RWPE2 (cell line): ENCODE measurements around the gene NEK7.

Experiments used
- ATAC-seq: fragments of 200-7000 bp; cut with Tn5 transposase; 3 replicates; pipeline ENCODE4 v1.9.1; 2021; ENCODE audit warnings: low read depth
- DNase-seq: peaks from one replicate; pipeline ENCODE4 v3.0.0-alpha.2; 2020; ENCODE audit warnings: low spot score
- H3K27ac ChIP-seq: fragments of 450-650 bp; 2 replicates; pipeline ENCODE4 v1.5.1; 2017; ENCODE audit warnings: mild to moderate bottlenecking; ENCODE audit not compliant: poor library complexity, severe bottlenecking
- H3K27me3 ChIP-seq: fragments of 250-450 bp; sonication (Bioruptor Pico); 2 replicates; pipeline ENCODE4 v1.5.1; 2021; ENCODE audit warnings: mild to moderate bottlenecking, moderate library complexity; ENCODE audit not compliant: insufficient read depth, poor library complexity, severe bottlenecking
- H3K36me3 ChIP-seq: fragments of 250-450 bp; sonication (Bioruptor Pico); 2 replicates; pipeline ENCODE4 v1.5.1; 2020; ENCODE audit warnings: low read depth, mild to moderate bottlenecking, moderate library complexity
- H3K4me1 ChIP-seq: fragments of 250-450 bp; sonication (Bioruptor Pico); 2 replicates; pipeline ENCODE4 v1.5.1; 2021; ENCODE audit warnings: mild to moderate bottlenecking, moderate library complexity; ENCODE audit not compliant: insufficient read depth, poor library complexity, severe bottlenecking
- H3K4me3 ChIP-seq: fragments of 250-450 bp; sonication (Bioruptor Pico); 2 replicates; pipeline ENCODE4 v1.5.1; 2021; ENCODE audit warnings: mild to moderate bottlenecking, moderate library complexity; ENCODE audit not compliant: severe bottlenecking
- H3K9me3 ChIP-seq: fragments of 250-450 bp; sonication (Bioruptor Pico); 2 replicates; pipeline ENCODE4 v1.5.1; 2021; ENCODE audit warnings: mild to moderate bottlenecking, moderate library complexity; ENCODE audit not compliant: severe bottlenecking
- CTCF ChIP-seq: fragments of 450-650 bp; IDR thresholded peaks from one replicate; pipeline ENCODE4 v1.5.1; 2017; ENCODE audit warnings: mild to moderate bottlenecking, moderate library complexity; ENCODE audit not compliant: poor library complexity, severe bottlenecking

NEK7 gene

GRCh38 chr1:198265073-198265661, 108.4 kb downstream of the NEK7 start:
- no peaks in the 10 kb centered on the region for H3K27me3 ChIP-seq
- no peaks in the 10 kb centered on the region for H3K9me3 ChIP-seq
- H3K4me3 ChIP-seq = no peak overlapping the region
- no peak for TF ChIP-seq CTCF
- no peak overlapping the region for H3K27ac ChIP-seq
- no peak for DNase-seq
- ATAC-seq = no peak
- H3K36me3 ChIP-seq = peaks cover 3% of the 10 kb centered on the region; the same call in 1 of the 2 replicates
- peaks cover 29% of the 10 kb centered on the region for H3K4me1 ChIP-seq

GRCh38 chr1:198267056-198267455, 110.3 kb downstream of the NEK7 start:
- Histone ChIP-seq H3K9me3 (no peaks in the 10 kb centered on the region), H3K27me3 (no peaks in the 10 kb centered on the region), H3K4me3 (no peak overlapping the region), H3K4me1 (peaks cover 30% of the 10 kb centered on the region), H3K36me3 (peaks cover 3% of the 10 kb centered on the region; the same call in 1 of the 2 replicates), H3K27ac (peak overlapping the region; percentile 71)
- DNase-seq = no peak
- ATAC-seq = no peak
- TF ChIP-seq CTCF = no peak

DNA sequence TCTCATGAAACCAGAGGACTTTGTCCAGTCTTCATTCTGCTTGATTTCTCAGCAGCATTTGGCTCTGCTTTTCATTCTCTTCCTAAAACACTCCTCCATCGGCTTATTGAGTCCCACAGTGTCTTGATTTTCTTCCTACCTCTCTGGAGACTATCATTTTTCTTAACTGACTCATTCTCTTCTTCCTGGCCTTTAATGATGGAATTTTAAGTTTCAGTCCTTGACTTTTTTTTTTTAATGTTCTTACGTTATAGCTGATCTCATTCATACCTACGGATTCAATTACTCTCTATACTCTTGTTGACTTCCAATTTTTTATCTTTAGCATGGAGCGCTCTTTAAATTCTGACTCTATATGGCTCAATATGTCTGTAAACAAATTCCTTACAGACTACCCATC, 111.1 kb downstream of the NEK7 start:
- no peak for TF ChIP-seq CTCF
- peak; percentile 75 for ATAC-seq
- H3K4me1 ChIP-seq = peaks cover 38% of the 10 kb centered on the region
- H3K27me3 ChIP-seq = no peaks in the 10 kb centered on the region
- no peaks in the 10 kb centered on the region for H3K9me3 ChIP-seq
- peak overlapping the region; percentile 71 for H3K27ac ChIP-seq
- H3K4me3 ChIP-seq = no peak overlapping the region
- H3K36me3 ChIP-seq = peaks cover 3% of the 10 kb centered on the region
- no peak for DNase-seq

DNA sequence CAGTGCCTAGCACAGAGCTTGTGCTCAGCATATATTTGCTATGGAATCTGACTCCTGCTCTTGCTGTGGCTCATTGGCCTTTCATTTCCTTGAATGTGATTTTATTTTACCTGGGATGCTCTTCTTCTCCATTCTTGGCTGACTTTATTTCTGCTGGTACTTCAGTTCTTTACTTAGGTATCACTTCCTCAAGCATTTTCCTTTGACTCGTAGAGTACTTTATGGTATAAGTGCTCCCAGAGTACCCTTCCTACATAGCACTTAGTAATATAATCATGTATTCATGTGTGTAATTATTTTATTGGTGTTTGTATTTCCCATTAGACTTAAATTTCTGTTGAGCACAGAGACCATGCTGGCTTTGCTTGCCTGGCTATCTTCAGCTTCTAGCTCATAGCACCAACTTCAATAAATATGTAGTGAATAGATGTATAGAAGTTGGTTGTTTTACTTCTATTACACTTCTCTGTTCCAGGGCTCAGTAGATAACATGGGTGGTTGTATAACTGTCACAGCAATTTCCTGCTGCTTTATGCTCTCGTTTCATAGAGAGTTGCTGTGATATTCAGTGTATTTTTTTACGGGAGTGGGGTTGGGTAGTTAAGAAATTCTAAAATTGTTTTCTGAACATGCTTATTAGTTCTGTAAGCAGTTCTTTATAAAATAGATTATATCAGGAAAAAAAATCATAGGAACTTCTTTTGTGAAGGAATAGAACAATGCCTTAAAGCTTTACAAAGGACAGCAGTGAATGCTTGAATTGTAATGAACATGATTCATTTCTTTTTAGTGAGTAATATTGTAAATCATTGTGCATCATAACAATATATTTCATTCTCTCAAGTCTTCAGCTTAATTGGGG, 112.2 kb downstream of the NEK7 start:
- peak overlapping the region; percentile 71 for H3K27ac ChIP-seq
- H3K9me3 ChIP-seq = no peaks in the 10 kb centered on the region
- H3K27me3 ChIP-seq = no peaks in the 10 kb centered on the region
- TF ChIP-seq CTCF = no peak
- no peak overlapping the region for H3K4me3 ChIP-seq
- H3K4me1 ChIP-seq = peaks cover 39% of the 10 kb centered on the region
- peak; percentile 72 for ATAC-seq
- DNase-seq = no peak
- H3K36me3 ChIP-seq = peaks cover 8% of the 10 kb centered on the region

- H3K4me3 ChIP-seq = no peak overlapping the region
- peaks cover 43% of the 10 kb centered on the region for H3K4me1 ChIP-seq
- H3K27ac ChIP-seq = peak overlapping the region; percentile 71
- peaks cover 8% of the 10 kb centered on the region for H3K36me3 ChIP-seq
- H3K9me3 ChIP-seq = no peaks in the 10 kb centered on the region
- no peaks in the 10 kb centered on the region for H3K27me3 ChIP-seq
- no peak for TF ChIP-seq CTCF
- DNase-seq = no peak
- ATAC-seq = peak; percentile 17; the same call in 2 of the 3 replicates
Measured at GRCh38 chr1:198269646-198269940, 112.8 kb downstream of the NEK7 start.
